Activated CD4-positive, alpha-beta T cell treated with anti-CD3 and anti-CD28 coated beads, Interleukin-2, amount 10 ng/mL, durations not matched to agents 24 days and 14 days (primary cell): ENCODE measurements around the gene MPPE1. TPM values are rescaled to one million over a fixed set of nuclear protein-coding genes. Genes with fewer than 3 reads are reported as not detected.

Source experiments
- DNase-seq: peaks from one replicate; pipeline ENCODE4 v3.0.0; 2022
- H3K27ac Mint-ChIP-seq: one replicate; pipeline ENCODE4 v1.8.0; 2022; ENCODE audit warnings: mild to moderate bottlenecking, mixed read lengths
- H3K27me3 Mint-ChIP-seq: one replicate; pipeline ENCODE4 v1.8.0; 2022; ENCODE audit warnings: mixed read lengths
- H3K36me3 Mint-ChIP-seq: one replicate; pipeline ENCODE4 v1.8.0; 2022; ENCODE audit warnings: low read depth, mild to moderate bottlenecking, mixed read lengths
- H3K4me1 Mint-ChIP-seq: one replicate; pipeline ENCODE4 v1.8.0; 2021; ENCODE audit warnings: mixed read lengths
- H3K4me3 Mint-ChIP-seq: one replicate; pipeline ENCODE4 v1.8.0; 2022; ENCODE audit warnings: mild to moderate bottlenecking, moderate library complexity, mixed read lengths
- H3K9me3 Mint-ChIP-seq: one replicate; pipeline ENCODE4 v1.8.0; 2021; ENCODE audit warnings: mixed read lengths
- intact Hi-C: fragments of 100-400 bp; cut with micrococcal nuclease; formaldehyde crosslinking; loops from one replicate; pipeline ENCODE4 v1.15.1; 2023
- total RNA-seq: library from RNA; stranded (reverse); gene quantifications from 2 replicates; pipeline ENCODE4 v1.2.3, GENCODE V29; 2022

Gene MPPE1
- total RNA-seq, 1 donor from 2014 or later, result 39.2 TPM

DNA sequence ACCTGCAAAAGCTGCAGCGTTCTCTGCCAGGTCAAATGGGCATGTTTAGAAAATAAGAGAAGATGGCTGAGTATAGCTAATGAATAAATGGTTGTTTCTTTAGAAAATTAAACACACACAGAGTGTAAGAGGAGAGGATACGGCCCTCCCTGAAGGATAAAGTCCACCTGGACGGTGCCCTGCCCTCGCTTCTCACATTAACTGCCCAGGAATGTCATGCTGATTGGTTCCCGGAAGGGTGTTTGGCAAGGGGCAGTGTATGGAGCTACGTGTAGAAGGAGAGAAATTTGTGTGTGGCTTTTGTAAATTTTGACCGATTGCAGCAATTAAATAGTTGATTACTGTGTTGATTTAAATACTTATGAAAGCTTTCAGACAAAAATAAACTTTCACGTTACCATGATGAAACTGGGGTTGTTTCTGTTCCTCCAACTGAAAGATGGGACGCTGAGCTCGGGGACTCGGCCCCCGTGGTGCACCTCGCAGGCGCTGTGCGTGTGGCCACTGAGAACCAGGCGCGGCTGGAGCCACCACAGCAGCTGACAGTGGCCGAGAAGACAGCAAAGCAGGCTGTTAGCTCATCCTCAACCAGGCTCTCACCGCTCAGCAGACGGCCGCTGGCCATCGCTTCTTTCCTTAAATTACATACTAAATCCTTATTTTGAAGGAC, 22.7 kb downstream of the MPPE1 start:
- DNase-seq, result no peak
- no peaks in the 10 kb centered on the region for H3K27me3 Mint-ChIP-seq
- peaks cover 6% of the 10 kb centered on the region for H3K4me1 Mint-ChIP-seq
- intact Hi-C loops, result no loop called here
- no peak overlapping the region for H3K27ac Mint-ChIP-seq
- no peak overlapping the region for H3K4me3 Mint-ChIP-seq
- H3K9me3 Mint-ChIP-seq, result no peaks in the 10 kb centered on the region
- H3K36me3 Mint-ChIP-seq, result peaks cover 33% of the 10 kb centered on the region

DNA sequence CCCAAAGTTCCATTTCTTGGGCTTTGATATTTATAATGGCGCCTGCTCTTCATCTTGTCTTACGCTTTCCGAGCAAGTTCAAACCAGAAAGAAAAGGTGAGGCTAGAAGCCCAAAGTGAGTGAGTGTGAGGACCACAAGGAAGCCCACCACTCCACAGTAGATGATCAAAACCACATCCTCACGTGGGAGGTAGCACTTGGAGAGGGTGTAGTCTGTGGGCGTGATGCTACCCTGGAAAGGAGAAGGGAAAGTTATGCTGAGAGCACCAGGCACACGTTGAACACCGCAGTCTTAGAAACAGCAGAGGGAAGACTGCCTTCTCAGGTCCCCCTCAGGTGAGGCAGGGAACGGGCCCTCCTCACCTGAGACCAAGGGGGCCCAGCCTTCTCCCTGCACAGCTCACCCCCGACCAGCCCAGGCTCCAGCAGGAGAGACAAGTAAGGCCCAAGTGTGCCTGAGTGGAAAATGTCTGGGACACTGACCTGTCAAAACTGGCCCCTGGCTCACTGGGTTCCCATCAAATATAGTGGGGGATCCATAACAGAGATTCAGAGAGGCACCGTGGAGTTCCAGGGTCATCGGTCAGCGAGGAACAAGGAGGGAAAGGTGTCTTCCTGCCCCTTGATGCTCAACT, 23.6 kb downstream of the MPPE1 start:
- no peaks in the 10 kb centered on the region for H3K27me3 Mint-ChIP-seq
- peaks cover 29% of the 10 kb centered on the region for H3K36me3 Mint-ChIP-seq
- intact Hi-C loops, result no loop called here
- H3K4me3 Mint-ChIP-seq, result no peak overlapping the region
- H3K4me1 Mint-ChIP-seq, result peaks cover 6% of the 10 kb centered on the region
- H3K9me3 Mint-ChIP-seq, result no peaks in the 10 kb centered on the region
- DNase-seq, result no peak
- H3K27ac Mint-ChIP-seq, result no peak overlapping the region

DNA sequence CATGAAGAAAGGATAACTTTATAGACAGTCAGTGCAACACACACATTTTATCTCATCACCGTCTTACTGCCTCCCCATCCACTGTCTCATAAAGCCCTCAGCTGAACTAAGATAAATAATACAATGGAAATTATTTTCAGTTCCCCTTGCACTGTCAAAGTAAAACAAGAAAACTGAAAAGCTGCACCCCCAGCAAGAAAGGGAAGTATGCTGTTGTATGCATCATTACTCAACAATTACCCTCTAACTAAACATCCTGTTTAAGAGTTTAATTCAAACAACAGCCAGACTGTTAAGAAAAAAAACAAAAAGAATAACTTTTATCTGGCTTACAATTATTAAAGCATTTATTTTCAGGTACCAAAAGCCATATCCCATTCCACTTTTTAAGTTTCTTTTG, 25.0 kb downstream of the MPPE1 start:
- peaks cover 21% of the 10 kb centered on the region for H3K36me3 Mint-ChIP-seq
- no peak for DNase-seq
- H3K4me3 Mint-ChIP-seq, result no peak overlapping the region
- H3K27ac Mint-ChIP-seq, result no peak overlapping the region
- peaks cover 6% of the 10 kb centered on the region for H3K4me1 Mint-ChIP-seq
- H3K27me3 Mint-ChIP-seq, result no peaks in the 10 kb centered on the region
- intact Hi-C loops, result no loop called here
- H3K9me3 Mint-ChIP-seq, result no peaks in the 10 kb centered on the region

DNA sequence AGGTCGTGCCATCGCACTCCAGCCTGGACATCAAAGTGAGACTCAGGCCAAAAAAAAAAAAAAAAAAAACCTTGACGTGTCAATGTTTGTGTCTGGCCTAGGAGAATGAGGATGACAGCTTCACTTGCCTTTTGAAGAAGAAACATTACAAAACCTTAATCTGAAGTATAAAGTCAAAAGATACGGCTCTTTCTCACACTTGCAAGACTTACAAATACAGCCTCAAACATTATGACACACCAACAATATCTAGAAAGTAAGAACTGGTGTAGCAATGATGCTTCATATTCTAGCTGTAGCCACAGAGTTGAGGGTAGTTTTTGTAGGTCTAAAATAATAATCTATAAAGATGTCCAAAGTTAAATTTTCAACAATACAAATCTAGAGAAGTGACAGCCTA, 25.5 kb downstream of the MPPE1 start:
- no peak for DNase-seq
- Mint-ChIP-seq H3K4me1 (peaks cover 4% of the 10 kb centered on the region), H3K9me3 (no peaks in the 10 kb centered on the region), H3K36me3 (peaks cover 17% of the 10 kb centered on the region), H3K27me3 (no peaks in the 10 kb centered on the region), H3K4me3 (no peak overlapping the region), H3K27ac (no peak overlapping the region)
- intact Hi-C loops, result no loop called here

DNA sequence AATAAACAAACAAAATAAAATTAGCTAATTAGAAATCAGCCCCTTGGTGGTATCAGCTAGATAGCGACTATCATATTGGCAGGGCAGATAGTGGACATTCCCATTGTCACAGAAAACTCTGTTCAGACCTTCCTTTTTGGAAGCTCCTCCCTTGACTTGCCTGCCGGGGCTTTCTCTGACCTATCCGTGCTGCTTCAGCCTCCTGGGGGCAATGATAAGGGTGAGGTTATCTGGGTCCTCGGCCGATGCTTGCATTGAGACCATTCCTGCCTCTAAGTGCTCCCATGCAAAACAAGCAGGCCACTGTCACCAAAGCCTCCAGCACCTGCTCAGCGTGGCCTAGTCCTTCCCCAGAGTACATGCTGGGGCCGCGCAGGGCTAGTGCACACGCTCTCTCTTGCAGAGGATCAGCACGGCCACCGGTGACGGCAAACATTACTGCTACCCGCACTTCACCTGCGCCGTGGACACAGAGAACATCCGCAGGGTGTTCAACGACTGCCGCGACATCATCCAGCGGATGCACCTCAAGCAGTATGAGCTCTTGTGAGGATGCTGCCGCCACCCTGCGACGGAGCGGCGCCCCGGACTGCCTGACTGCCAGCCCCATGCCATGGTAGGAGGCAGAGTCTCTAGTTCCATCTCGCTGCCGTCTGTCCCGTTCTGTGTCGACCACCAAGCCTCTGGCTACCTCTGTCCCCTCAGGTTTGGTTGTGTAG, 27.4 kb downstream of the MPPE1 start:
- Mint-ChIP-seq H3K4me1 (peaks cover 2% of the 10 kb centered on the region), H3K4me3 (no peak overlapping the region), H3K36me3 (peaks cover 12% of the 10 kb centered on the region), H3K27ac (no peak overlapping the region), H3K27me3 (no peaks in the 10 kb centered on the region), H3K9me3 (no peaks in the 10 kb centered on the region)
- intact Hi-C loops, result no loop called here
- DNase-seq, result no peak

DNA sequence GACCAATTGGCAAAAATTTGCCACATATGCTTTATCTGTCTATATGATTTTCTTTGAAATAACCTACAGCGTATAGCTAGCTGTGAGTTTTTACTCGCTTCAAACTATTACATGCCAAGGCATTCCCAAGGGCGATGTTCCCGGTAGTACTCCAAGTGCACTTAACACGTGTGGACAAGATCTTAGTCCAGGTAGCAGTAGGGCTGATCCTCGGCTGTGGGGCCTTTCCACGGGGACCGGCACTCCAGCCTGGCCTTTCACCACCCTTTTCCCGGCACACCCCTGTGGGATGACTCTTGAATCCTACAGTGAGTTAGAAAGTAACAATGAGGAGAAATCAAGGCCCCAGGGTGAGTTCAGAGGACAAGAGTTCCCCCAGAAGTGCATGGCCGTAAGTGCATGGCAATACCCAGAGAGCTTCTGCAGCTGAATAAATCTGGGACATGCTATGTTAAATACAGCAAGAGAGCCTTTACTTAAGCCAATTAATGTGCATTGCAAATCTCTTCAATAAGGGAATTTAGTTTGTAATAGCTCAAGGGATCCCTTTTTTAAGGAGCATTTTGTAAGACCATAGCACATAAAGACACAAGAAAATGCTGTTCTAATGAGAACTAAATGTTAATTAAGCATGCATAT, 30.5 kb downstream of the MPPE1 start:
- H3K4me3 Mint-ChIP-seq, result no peak overlapping the region
- no peaks in the 10 kb centered on the region for H3K27me3 Mint-ChIP-seq
- H3K9me3 Mint-ChIP-seq, result no peaks in the 10 kb centered on the region
- intact Hi-C loops, result no loop called here
- no peak overlapping the region for H3K27ac Mint-ChIP-seq
- H3K4me1 Mint-ChIP-seq, result no peaks in the 10 kb centered on the region
- no peaks in the 10 kb centered on the region for H3K36me3 Mint-ChIP-seq
- DNase-seq, result no peak

DNA sequence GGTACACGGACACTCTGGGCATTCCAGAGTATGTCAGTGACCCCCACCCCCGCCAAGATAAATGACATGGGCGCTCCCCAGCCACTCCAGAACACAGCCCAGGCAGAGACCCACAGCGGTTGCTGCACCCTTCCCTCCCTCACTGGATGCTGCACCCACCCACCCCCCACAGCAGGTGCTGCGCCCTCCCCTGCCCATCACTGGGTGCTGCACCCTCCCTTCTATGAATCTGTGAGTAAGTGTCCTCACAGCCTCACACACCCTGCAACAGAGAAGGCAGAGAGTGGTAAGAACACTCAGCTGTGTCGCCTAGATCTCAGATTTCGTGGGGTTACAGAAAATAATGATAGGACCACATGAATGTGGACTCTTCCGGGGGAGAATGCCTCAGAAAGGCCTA, 33.4 kb downstream of the MPPE1 start:
- Mint-ChIP-seq H3K4me3 (no peak overlapping the region), H3K9me3 (no peaks in the 10 kb centered on the region), H3K4me1 (peaks cover 2% of the 10 kb centered on the region), H3K27me3 (peaks cover 2% of the 10 kb centered on the region), H3K27ac (no peak overlapping the region), H3K36me3 (no peaks in the 10 kb centered on the region)
- no peak for DNase-seq
- intact Hi-C loops, result no loop called here

DNA sequence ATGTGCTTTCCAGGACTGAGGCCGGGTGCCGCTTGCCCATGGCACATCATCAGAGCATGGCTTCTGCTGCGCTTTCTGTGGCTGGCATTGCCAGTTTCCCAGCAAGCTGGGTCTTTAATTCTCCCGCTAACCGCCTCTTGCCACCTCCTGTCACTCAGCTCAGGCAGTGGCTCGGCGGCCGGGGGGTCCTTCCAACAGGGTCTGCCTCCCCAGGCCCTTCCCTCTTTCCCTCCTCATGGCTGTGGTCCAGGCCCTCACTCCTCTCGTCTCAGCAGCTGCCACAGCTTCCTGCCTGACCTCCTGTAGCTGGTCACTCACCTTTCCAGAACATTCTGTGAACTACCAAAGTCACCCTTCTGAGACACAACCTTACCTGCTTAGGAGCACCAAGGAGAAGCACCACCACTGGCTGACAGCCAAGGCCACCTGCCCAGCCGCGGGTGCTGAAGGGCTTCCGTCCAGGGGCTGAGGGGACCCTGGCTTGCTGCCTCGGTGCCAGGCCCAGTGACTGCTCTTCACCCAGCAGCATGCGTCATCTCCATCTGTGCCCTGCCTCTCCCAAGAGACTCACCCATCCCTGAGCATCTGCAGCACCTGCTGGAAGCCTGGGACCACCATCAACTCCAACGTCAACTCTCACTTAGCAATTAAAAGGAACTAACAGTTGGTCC, 34.3 kb downstream of the MPPE1 start:
- H3K27ac Mint-ChIP-seq, result no peak overlapping the region
- H3K9me3 Mint-ChIP-seq, result no peaks in the 10 kb centered on the region
- intact Hi-C loops, result loop anchor here (2.0 kb wide), 1 partner anchor 141 kb away; no protein-coding TSS in a partner anchor
- no peaks in the 10 kb centered on the region for H3K36me3 Mint-ChIP-seq
- peaks cover 2% of the 10 kb centered on the region for H3K27me3 Mint-ChIP-seq
- H3K4me3 Mint-ChIP-seq, result no peak overlapping the region
- no peak for DNase-seq
- peaks cover 2% of the 10 kb centered on the region for H3K4me1 Mint-ChIP-seq

DNA sequence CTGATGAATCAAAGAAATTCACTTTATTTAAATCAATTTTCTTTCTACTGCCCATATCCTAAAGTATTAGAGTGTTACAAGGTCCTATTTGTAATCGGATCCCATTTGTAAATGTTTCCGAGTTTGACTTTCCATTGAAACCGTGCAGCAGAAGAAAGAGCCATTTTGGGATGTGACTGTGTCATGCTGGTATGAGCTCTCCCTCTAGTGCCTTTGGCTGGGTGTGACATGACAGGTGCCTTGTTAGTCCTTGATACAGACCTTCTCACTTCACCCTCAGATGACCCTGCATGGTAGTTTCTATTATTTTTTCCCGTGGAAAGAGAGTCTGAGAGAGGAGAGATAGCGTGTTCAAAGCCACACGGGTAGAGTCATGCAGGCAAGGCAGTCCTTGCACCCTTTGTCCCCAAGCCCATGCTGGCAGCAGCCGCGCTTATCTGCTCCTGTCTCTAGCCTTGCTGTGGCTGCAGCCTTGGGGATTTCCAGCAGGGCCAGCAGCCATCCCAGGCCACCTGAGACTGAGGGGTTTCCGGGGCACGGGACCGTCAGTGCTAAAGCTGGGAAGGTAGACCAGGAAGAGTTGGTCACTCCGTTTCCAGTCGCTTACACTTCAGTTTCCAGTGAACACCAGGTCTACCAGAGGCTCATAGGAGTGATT, 35.5 kb downstream of the MPPE1 start:
- DNase-seq, result no peak
- Mint-ChIP-seq H3K4me1 (peaks cover 2% of the 10 kb centered on the region), H3K27me3 (peaks cover 2% of the 10 kb centered on the region), H3K9me3 (no peaks in the 10 kb centered on the region), H3K4me3 (no peak overlapping the region), H3K27ac (no peak overlapping the region), H3K36me3 (no peaks in the 10 kb centered on the region)
- intact Hi-C loops, result loop anchor here (2.0 kb wide), 1 partner anchor 140 kb away; no protein-coding TSS in a partner anchor

DNA sequence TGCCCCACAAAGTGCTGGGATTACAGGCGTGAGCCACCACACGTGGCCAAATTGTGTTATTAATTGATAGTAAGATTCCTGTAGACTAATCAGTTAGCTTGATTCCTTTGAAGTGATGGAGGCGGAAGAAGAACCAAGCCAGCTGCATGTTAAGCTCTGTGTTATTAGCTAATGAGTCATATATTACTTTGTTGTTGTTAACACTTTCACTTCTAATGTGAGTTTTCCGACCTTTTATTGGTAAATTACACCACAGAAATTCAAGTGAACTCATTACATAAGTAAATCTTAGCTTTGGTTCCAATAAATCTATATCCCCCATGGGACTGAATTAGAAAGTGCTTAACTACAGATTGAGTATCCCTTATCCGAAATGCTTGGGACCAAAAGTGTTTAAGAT, 36.6 kb downstream of the MPPE1 start:
- no peak for DNase-seq
- H3K36me3 Mint-ChIP-seq, result no peaks in the 10 kb centered on the region
- intact Hi-C loops, result no loop called here
- no peaks in the 10 kb centered on the region for H3K9me3 Mint-ChIP-seq
- no peak overlapping the region for H3K4me3 Mint-ChIP-seq
- peaks cover 2% of the 10 kb centered on the region for H3K4me1 Mint-ChIP-seq
- no peak overlapping the region for H3K27ac Mint-ChIP-seq
- peaks cover 2% of the 10 kb centered on the region for H3K27me3 Mint-ChIP-seq

DNA sequence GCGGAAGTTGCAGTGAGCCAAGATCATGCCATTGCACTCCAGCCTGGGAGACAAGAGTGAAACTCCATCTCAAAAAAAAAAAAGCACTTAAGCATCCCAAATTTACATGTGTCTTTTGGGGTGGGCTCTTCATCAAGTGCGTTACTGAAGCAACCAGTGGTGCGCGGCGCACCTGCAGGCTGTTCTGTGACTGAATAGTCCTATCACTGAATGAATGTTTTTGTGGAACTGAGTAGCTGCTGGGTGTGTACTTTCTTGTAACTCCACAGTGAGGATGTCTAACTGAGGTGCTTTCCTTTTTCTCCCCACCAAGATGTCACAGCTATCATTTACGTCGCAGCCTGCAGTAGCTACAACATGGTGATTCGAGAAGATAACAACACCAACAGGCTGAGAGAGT, 39.9 kb downstream of the MPPE1 start:
- Mint-ChIP-seq H3K4me3 (no peak overlapping the region), H3K4me1 (peaks cover 2% of the 10 kb centered on the region), H3K27ac (no peak overlapping the region), H3K27me3 (peaks cover 5% of the 10 kb centered on the region), H3K36me3 (no peaks in the 10 kb centered on the region), H3K9me3 (no peaks in the 10 kb centered on the region)
- intact Hi-C loops, result no loop called here
- DNase-seq, result no peak

DNA sequence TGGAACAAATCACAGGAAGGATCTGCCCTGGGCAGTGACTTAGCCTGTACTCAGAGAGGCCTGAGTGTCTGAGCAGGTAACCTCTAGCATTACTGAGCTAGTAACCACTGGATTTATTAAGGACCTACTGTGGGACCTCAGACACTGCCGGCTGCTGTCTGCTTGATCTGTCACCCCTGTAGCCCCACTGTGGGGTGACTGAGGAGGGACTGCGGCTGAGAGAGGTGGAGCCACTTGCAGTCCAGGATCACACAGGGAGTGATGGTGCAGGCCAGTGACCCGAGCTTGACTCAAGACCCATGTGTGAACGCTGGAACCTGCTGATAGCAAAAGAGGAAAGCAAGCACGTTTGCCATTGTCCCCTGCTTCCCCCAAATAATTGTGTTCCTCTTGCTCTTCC, 41.4 kb downstream of the MPPE1 start:
- H3K27me3 Mint-ChIP-seq, result peaks cover 5% of the 10 kb centered on the region
- H3K36me3 Mint-ChIP-seq, result no peaks in the 10 kb centered on the region
- no peak for DNase-seq
- H3K4me3 Mint-ChIP-seq, result no peak overlapping the region
- intact Hi-C loops, result no loop called here
- no peaks in the 10 kb centered on the region for H3K9me3 Mint-ChIP-seq
- H3K4me1 Mint-ChIP-seq, result peaks cover 2% of the 10 kb centered on the region
- no peak overlapping the region for H3K27ac Mint-ChIP-seq

DNA sequence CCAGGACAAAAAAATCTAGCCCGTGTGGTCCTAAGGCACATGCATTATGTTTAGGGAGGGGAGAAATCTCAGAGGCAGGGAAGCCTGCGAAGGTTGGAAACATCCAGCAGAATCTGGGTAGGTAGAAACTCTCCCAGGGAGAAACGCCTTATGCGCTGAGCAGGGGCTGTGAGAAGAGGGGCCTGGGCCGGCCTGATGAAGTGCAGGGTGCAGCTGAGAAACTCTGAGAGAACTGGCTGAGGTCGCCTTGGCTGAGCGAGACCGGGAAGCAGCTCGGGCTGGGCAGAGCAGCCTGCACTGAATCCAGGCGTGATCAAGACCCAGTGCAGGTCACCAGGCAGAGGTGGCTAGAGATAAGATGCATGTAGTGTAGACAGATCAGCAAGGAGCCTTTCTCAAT, 41.8 kb downstream of the MPPE1 start:
- intact Hi-C loops, result no loop called here
- Mint-ChIP-seq H3K4me3 (no peak overlapping the region), H3K27me3 (peaks cover 4% of the 10 kb centered on the region), H3K4me1 (peaks cover under 1% of the 10 kb centered on the region), H3K27ac (no peak overlapping the region), H3K36me3 (no peaks in the 10 kb centered on the region), H3K9me3 (no peaks in the 10 kb centered on the region)
- no peak for DNase-seq
